Measurements from ENCODE around the gene ZNF723. TPM values are rescaled to one million over a fixed set of nuclear protein-coding genes. Genes with fewer than 3 reads are reported as not detected.
"Not testable (repeated sequence)": the region's sequence is repeated elsewhere in the genome, so short reads cannot be mapped to it uniquely, and the experiment has no call there.

ZNF723 gene
- total and polyA plus RNA-seq, 2 donors from 2014 or later = not detected

- no peak overlapping the region for H3K27ac ChIP-seq (ENCODE audit: low read depth in 2 of 2, low read length in 2 of 2)
- TF ChIP-seq CTCF (IDR thresholded peaks at IDR 0.05; ENCODE audit: borderline replicate concordance, extremely low read depth, insufficient read depth) = no peak
- no peaks in the 10 kb centered on the region for H3K36me3 ChIP-seq (ENCODE audit: control insufficient read depth in 2 of 3, insufficient read depth in 3 of 3, low read length in 3 of 3)
- H3K4me3 ChIP-seq (ENCODE audit: low read length in 3 of 3) = no peak overlapping the region
- no peaks in the 10 kb centered on the region for H3K4me1 ChIP-seq (ENCODE audit: control insufficient read depth in 2 of 3, insufficient read depth in 2 of 3, low read depth in 1 of 3, low read length in 3 of 3)
- H3K27me3 ChIP-seq (ENCODE audit: control insufficient read depth, insufficient read depth, low read length) = no peaks in the 10 kb centered on the region
- intact Hi-C loops (cut with DNase I) = no loop called here
- FAIRE-seq = no peak
- H3K9ac ChIP-seq (ENCODE audit: low read length in 3 of 3) = no peak overlapping the region
- no peak for DNase-seq
- H3K9me3 ChIP-seq (ENCODE audit: control insufficient read depth in 2 of 3, insufficient read depth in 1 of 3, low read length in 3 of 3) = no peaks in the 10 kb centered on the region
Measured at GRCh38 chr19:22831211-22831610, 880 bp upstream of the ZNF723 start.

GRCh38 chr19:22857713-22858320 lies 25.7 kb downstream of the ZNF723 start:
- H3K27ac ChIP-seq (ENCODE audit: low read depth in 2 of 2, low read length in 2 of 2); FAIRE-seq; H3K9ac ChIP-seq (ENCODE audit: low read length in 3 of 3); DNase-seq; intact Hi-C loops (cut with DNase I); H3K27me3 ChIP-seq (ENCODE audit: control insufficient read depth, insufficient read depth, low read length); H3K4me1 ChIP-seq (ENCODE audit: control insufficient read depth in 2 of 3, insufficient read depth in 2 of 3, low read depth in 1 of 3, low read length in 3 of 3); H3K36me3 ChIP-seq (ENCODE audit: control insufficient read depth in 2 of 3, insufficient read depth in 3 of 3, low read length in 3 of 3): not testable (repeated sequence)
- Histone ChIP-seq H3K4me3 (ENCODE audit: low read length in 3 of 3) (peak overlapping the region in 1 of 3 donors; percentile 3), H3K9me3 (ENCODE audit: control insufficient read depth in 2 of 3, insufficient read depth in 1 of 3, low read length in 3 of 3) (peaks cover 0 to 30% (median 8%) of the 10 kb centered on the region in 3 donors)

- intact Hi-C loops (cut with DNase I) = no loop called here
- FAIRE-seq = no peak
- H3K36me3 ChIP-seq (ENCODE audit: control insufficient read depth in 2 of 3, insufficient read depth in 3 of 3, low read length in 3 of 3) = no peaks in the 10 kb centered on the region
- DNase-seq = peak in 2 of 5 donors; percentile 63 to 67
- H3K4me1 ChIP-seq (ENCODE audit: control insufficient read depth in 2 of 3, insufficient read depth in 2 of 3, low read depth in 1 of 3, low read length in 3 of 3) = no peaks in the 10 kb centered on the region
- H3K27me3 ChIP-seq (ENCODE audit: control insufficient read depth, insufficient read depth, low read length) = no peaks in the 10 kb centered on the region
- TF ChIP-seq CTCF (IDR thresholded peaks at IDR 0.05; ENCODE audit: borderline replicate concordance, extremely low read depth, insufficient read depth) = peak; percentile 43
- no peak overlapping the region for H3K9ac ChIP-seq (ENCODE audit: low read length in 3 of 3)
- no peak overlapping the region for H3K27ac ChIP-seq (ENCODE audit: low read depth in 2 of 2, low read length in 2 of 2)
- no peaks in the 10 kb centered on the region for H3K9me3 ChIP-seq (ENCODE audit: control insufficient read depth in 2 of 3, insufficient read depth in 1 of 3, low read length in 3 of 3)
- no peak overlapping the region for H3K4me3 ChIP-seq (ENCODE audit: low read length in 3 of 3)
Measured at GRCh38 chr19:22882797-22883196, 50.7 kb downstream of the ZNF723 start.

- FAIRE-seq (no peak), DNase-seq (peak in 1 of 5 donors; percentile 57)
- no peak overlapping the region for H3K4me3 ChIP-seq (ENCODE audit: low read length in 3 of 3)
- intact Hi-C loops (cut with DNase I) = no loop called here
- TF ChIP-seq CTCF (IDR thresholded peaks at IDR 0.05; ENCODE audit: borderline replicate concordance, extremely low read depth, insufficient read depth) = no peak
- no peak overlapping the region for H3K27ac ChIP-seq (ENCODE audit: low read depth in 2 of 2, low read length in 2 of 2)
- H3K36me3 ChIP-seq (ENCODE audit: control insufficient read depth in 2 of 3, insufficient read depth in 3 of 3, low read length in 3 of 3) = no peaks in the 10 kb centered on the region
- no peaks in the 10 kb centered on the region for H3K27me3 ChIP-seq (ENCODE audit: control insufficient read depth, insufficient read depth, low read length)
- no peak overlapping the region for H3K9ac ChIP-seq (ENCODE audit: low read length in 3 of 3)
- no peaks in the 10 kb centered on the region for H3K4me1 ChIP-seq (ENCODE audit: control insufficient read depth in 2 of 3, insufficient read depth in 2 of 3, low read depth in 1 of 3, low read length in 3 of 3)
- peaks cover 0 to 7% (median 0%) of the 10 kb centered on the region in 3 donors for H3K9me3 ChIP-seq (ENCODE audit: control insufficient read depth in 2 of 3, insufficient read depth in 1 of 3, low read length in 3 of 3)
Measured at GRCh38 chr19:22893855-22894270, 61.8 kb downstream of the ZNF723 start.

Data from kidney (tissue), 14 donors.